GM10248 (cell line): ENCODE data around the gene GSE1.

Experiments
- CTCF ChIA-PET: fragments of 300-600 bp; sonication (Branson Sonifier 250); formaldehyde crosslinking; extraction: SDS; loops from one replicate; lab custom pipeline; 2021; ENCODE audit warnings: antibody characterized with exemption; lab: Yijun Ruan, JAX
- POLR2A ChIA-PET: fragments of 350-650 bp; sonication (Branson Sonifier 250); formaldehyde crosslinking; extraction: SDS; loops from one replicate; lab custom pipeline; 2020; ENCODE audit warnings: antibody characterized with exemption; lab: Yijun Ruan, JAX
- DNase-seq: peaks from one replicate; pipeline ENCODE4 v3.0.0; 2012; ENCODE audit errors: extremely low spot score
- CTCF ChIP-seq: IDR thresholded peaks from 2 replicates; pipeline ENCODE4 v1.5.1; 2012; ENCODE audit warnings: mild to moderate bottlenecking, low read depth; ENCODE audit errors: extremely low read depth, missing control alignments, control extremely low read depth

GSE1 gene

GRCh38 chr16:85600078-85600477 is 13.0 kb upstream of the GSE1 start:
- CTCF ChIA-PET, result interaction anchor here (1.3 to 2.8 kb wide), 4 partner anchors 10 to 18 kb away, joined by 3 to 13 read pairs (median 4); partner anchors contain the start of gene GSE1
- no peak for TF ChIP-seq CTCF
- POLR2A ChIA-PET, result no interaction called here
- no peak for DNase-seq

DNA sequence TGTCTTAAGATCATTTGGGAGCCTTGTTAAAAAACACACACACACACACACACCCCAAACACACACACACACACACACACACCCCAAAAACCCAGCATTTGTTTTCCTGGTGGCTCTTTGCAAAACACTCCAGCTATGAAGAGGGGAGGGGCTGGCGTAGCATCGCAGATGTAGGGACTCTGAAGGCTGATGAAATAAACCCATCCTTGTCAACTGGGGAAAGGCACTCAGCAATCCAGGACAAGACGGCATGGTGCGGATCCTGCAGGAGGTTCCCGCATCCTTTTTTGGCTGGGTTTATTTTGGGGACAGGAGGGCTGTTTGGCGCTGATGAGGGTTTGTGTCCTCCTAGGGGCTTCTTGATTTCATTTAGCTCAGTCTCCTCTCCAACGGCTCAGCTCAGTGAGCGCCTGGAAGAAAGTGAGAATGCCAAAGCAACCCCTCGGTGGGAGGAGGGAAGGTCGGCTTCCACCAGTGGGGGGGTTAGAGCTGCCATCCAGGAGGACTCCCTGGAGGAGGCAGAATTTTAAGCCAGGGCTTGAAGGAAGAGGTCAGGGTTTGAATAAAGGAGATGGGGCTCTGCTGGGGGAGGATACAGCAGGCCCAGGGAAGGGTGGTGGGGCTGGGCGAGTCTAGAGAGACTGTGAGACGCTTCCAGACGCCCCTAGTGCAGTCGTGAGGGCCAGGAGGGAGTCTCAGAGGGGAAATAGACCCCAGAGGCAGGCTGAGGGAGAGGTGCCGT is 12.4 kb upstream of the GSE1 start:
- no peak for DNase-seq
- ChIA-PET CTCF (interaction anchor here (1.3 to 2.8 kb wide), 5 partner anchors 10 to 180 kb away, joined by 3 to 13 read pairs (median 4); partner anchors contain the start of gene GSE1), POLR2A (no interaction called here)
- no peak for TF ChIP-seq CTCF

DNA sequence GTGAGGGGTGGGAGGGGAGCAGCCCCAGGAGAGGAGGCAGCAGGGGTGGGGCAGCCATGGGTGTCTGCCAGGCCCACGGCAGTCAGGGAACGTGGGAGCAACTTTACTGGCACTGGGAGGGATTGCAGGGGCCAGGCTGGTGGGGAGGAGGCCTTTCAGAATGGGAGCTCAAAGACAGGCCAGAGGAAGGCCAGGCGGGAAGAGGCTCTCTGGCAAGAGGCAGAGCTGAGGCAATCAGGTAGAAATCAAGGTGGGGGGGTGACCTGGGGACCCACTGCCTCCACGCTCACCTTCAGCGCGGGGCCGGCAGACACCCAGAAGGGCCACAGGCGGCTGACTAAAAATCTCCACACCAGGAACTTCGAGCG is 11.9 kb upstream of the GSE1 start:
- TF ChIP-seq CTCF, result no peak
- CTCF ChIA-PET, result interaction anchor here (1.3 to 2.8 kb wide), 4 partner anchors 9 to 180 kb away, joined by 4 to 13 read pairs (median 7); no protein-coding TSS in a partner anchor
- DNase-seq, result no peak
- POLR2A ChIA-PET, result no interaction called here

DNA sequence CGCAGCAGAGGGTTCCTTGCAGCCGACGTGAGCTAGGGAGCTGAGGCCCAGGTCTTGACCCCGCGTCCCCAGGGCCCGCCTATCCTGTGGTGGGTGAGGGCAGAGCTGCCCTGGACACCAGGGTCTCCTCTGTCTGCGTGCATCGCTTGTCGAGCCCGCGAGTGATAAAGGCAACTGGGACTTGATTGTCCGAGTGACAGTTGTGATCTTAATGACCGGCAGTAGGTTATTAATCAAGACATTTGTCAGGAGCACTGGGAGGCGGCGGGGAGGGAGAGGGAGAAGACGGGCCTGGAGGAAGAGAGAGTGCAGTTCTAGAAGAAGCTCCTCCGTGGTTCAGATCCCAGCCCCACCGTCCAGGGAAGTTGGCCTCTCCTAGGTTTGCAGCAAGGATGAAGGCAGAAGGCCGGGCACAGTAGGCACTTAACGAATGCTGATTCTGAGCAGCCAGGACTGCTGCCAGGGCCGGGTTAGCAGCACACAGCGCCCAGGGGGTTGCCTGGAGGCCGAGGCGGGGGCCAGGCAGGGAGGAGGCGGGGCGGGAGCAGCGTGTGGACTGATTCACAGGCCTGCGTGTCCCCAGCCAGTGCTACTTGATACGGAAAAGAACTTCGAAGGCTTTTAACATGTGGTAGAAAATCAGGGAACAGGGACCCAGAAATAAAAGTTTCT is 11.3 kb upstream of the GSE1 start:
- no peak for TF ChIP-seq CTCF
- CTCF ChIA-PET, result interaction anchor here (1.7 to 2.8 kb wide), 3 partner anchors 8 to 181 kb away, joined by 4 to 13 read pairs (median 9); no protein-coding TSS in a partner anchor
- DNase-seq, result no peak
- POLR2A ChIA-PET, result no interaction called here

- ChIA-PET POLR2A (no interaction called here), CTCF (interaction anchor here (1.0 to 2.8 kb wide), 3 partner anchors 8 to 74 kb away, joined by 3 to 13 read pairs (median 9); no protein-coding TSS in a partner anchor)
- DNase-seq, result no peak
- no peak for TF ChIP-seq CTCF
Observed at GRCh38 chr16:85602402-85603202, 10.5 kb upstream of the GSE1 start.
